ENCODE results near the gene GRIN3A. TPM values are rescaled to one million over a fixed set of nuclear protein-coding genes. Genes with fewer than 3 reads are reported as not detected.

GRIN3A gene
- total RNA-seq, 1 donor from 2014 or later = not detected

DNA sequence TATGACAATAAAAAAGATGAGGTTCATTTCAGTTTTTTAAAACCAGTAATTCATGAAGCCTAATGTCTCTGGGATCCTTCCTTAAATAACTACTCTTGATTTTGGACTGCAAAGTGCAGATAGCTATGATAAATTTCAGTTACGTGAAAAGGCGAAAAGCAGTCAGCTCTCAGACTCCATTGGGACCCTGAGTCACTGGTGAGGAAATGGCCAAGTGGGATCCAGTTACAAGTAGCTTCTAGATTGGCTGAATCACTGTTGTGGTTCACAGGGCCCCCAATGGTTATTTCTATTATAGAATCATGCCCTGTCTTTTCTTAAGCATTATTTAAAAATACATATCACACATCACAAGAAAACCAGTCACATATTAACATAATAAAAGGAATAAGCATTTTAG lies 112.6 kb downstream of the GRIN3A start:
- Histone ChIP-seq H3K36me3 (no peaks in the 10 kb centered on the region), H3K4me3 (no peak overlapping the region), H3K4me1 (no peaks in the 10 kb centered on the region), H3K27me3 (no peaks in the 10 kb centered on the region), H3F3A (ENCODE audit: low read depth) (no peaks in the 10 kb centered on the region), H4K20me1 (ENCODE audit: low read depth) (no peaks in the 10 kb centered on the region), H3K9me3 (ENCODE audit: low read depth) (no peaks in the 10 kb centered on the region), H2AFZ (replicated peaks) (no peak overlapping the region), H3K4me2 (no peak overlapping the region), H3K79me2 (ENCODE audit: low read depth) (no peaks in the 10 kb centered on the region), H3K27ac (no peak overlapping the region), H3K9ac (no peak overlapping the region)
- no peak overlapping the region for H3K27ac Mint-ChIP-seq
- H3K27me3 Mint-ChIP-seq (ENCODE audit: insufficient read depth, low read depth) = no peaks in the 10 kb centered on the region
- H3K4me1 Mint-ChIP-seq = no peaks in the 10 kb centered on the region
- H3K36me3 Mint-ChIP-seq = no peaks in the 10 kb centered on the region
- H3K9me3 Mint-ChIP-seq = no peaks in the 10 kb centered on the region
- no peak overlapping the region for H3K4me3 Mint-ChIP-seq
- TF ChIP-seq, protein P1, sequence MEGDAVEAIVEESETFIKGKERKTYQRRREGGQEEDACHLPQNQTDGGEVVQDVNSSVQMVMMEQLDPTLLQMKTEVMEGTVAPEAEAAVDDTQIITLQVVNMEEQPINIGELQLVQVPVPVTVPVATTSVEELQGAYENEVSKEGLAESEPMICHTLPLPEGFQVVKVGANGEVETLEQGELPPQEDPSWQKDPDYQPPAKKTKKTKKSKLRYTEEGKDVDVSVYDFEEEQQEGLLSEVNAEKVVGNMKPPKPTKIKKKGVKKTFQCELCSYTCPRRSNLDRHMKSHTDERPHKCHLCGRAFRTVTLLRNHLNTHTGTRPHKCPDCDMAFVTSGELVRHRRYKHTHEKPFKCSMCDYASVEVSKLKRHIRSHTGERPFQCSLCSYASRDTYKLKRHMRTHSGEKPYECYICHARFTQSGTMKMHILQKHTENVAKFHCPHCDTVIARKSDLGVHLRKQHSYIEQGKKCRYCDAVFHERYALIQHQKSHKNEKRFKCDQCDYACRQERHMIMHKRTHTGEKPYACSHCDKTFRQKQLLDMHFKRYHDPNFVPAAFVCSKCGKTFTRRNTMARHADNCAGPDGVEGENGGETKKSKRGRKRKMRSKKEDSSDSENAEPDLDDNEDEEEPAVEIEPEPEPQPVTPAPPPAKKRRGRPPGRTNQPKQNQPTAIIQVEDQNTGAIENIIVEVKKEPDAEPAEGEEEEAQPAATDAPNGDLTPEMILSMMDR (IDR thresholded peaks at IDR 0.05) = no peak
- TF ChIP-seq EZH2phosphoT487 (IDR thresholded peaks at IDR 0.05) = no peak
- TF ChIP-seq EZH2 (IDR thresholded peaks at IDR 0.05) = no peak
- DNase-seq (ENCODE audit: low spot score) = no peak

DNA sequence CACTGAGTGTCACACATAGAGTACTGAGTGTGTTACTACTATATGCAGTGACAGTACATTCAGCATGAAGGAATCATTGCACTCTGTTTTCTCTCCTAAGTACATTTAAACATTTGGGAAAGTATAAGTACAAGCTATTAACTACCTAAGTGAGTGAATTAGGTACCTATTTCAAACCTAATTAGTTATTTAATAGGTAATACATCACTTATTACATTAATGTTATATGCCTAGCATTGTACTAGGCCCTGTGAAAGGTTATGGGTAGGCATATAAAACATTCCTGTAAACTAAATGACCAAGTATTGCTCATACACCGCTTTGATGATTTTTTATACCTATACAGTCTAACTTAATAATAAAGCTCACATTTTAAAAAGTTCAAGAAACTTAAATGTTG lies 118.0 kb downstream of the GRIN3A start:
- no peaks in the 10 kb centered on the region for H3K27me3 Mint-ChIP-seq (ENCODE audit: insufficient read depth, low read depth)
- Histone ChIP-seq H3K4me2 (no peak overlapping the region), H4K20me1 (ENCODE audit: low read depth) (no peaks in the 10 kb centered on the region), H3K79me2 (ENCODE audit: low read depth) (no peaks in the 10 kb centered on the region), H3K4me1 (no peaks in the 10 kb centered on the region), H3K9me3 (ENCODE audit: low read depth) (no peaks in the 10 kb centered on the region), H3K9ac (no peak overlapping the region), H2AFZ (replicated peaks) (no peak overlapping the region), H3K27ac (no peak overlapping the region), H3F3A (ENCODE audit: low read depth) (no peaks in the 10 kb centered on the region), H3K4me3 (no peak overlapping the region), H3K36me3 (no peaks in the 10 kb centered on the region), H3K27me3 (no peaks in the 10 kb centered on the region)
- H3K4me1 Mint-ChIP-seq = no peaks in the 10 kb centered on the region
- H3K9me3 Mint-ChIP-seq = no peaks in the 10 kb centered on the region
- TF ChIP-seq, protein P1 (IDR thresholded peaks at IDR 0.05) = no peak
- TF ChIP-seq EZH2 (IDR thresholded peaks at IDR 0.05) (no peak), EZH2phosphoT487 (IDR thresholded peaks at IDR 0.05) (no peak)
- no peak overlapping the region for H3K27ac Mint-ChIP-seq
- no peaks in the 10 kb centered on the region for H3K36me3 Mint-ChIP-seq
- no peak overlapping the region for H3K4me3 Mint-ChIP-seq
- DNase-seq (ENCODE audit: low spot score) = no peak

DNA sequence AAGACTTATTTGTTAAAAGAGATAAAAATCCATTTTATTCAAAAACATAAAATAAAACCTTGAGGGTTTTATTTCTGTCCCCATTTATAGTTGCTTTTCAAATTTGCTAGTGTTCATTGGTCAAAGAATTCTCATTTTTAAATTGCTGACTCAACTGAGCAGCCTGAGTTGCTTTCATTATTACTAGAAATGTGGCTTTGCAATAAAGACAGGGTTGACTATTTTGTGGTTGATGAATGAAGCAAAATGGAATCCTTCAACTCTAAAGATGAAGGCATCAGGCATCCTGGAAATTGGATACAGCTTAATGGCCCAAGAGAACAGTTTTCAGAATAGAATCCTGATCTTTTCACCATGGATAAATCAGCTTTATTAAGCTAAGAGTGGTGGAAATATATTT lies 119.7 kb downstream of the GRIN3A start:
- H3K27me3 ChIP-seq = no peaks in the 10 kb centered on the region
- no peaks in the 10 kb centered on the region for H3K36me3 Mint-ChIP-seq
- no peak for TF ChIP-seq EZH2phosphoT487 (IDR thresholded peaks at IDR 0.05)
- TF ChIP-seq EZH2 (IDR thresholded peaks at IDR 0.05) = no peak
- TF ChIP-seq, protein P1 (IDR thresholded peaks at IDR 0.05) = no peak
- no peak overlapping the region for H3K4me2 ChIP-seq
- H4K20me1 ChIP-seq (ENCODE audit: low read depth) = no peaks in the 10 kb centered on the region
- H3K36me3 ChIP-seq = no peaks in the 10 kb centered on the region
- DNase-seq (ENCODE audit: low spot score) = no peak
- H3K4me1 ChIP-seq = no peaks in the 10 kb centered on the region
- H3K9ac ChIP-seq = no peak overlapping the region
- no peaks in the 10 kb centered on the region for H3K4me1 Mint-ChIP-seq
- no peak overlapping the region for H3K27ac ChIP-seq
- H3K9me3 ChIP-seq (ENCODE audit: low read depth) = no peaks in the 10 kb centered on the region
- H2AFZ ChIP-seq (replicated peaks) = no peak overlapping the region
- H3K27me3 Mint-ChIP-seq (ENCODE audit: insufficient read depth, low read depth) = no peaks in the 10 kb centered on the region
- no peaks in the 10 kb centered on the region for H3K79me2 ChIP-seq (ENCODE audit: low read depth)
- no peak overlapping the region for H3K4me3 ChIP-seq
- no peaks in the 10 kb centered on the region for H3F3A ChIP-seq (ENCODE audit: low read depth)
- no peaks in the 10 kb centered on the region for H3K9me3 Mint-ChIP-seq
- H3K4me3 Mint-ChIP-seq = no peak overlapping the region
- no peak overlapping the region for H3K27ac Mint-ChIP-seq
